ENCODE results near the gene CMSS1.

CMSS1 gene

GRCh38 chr3:99776516-99777209 is 41.0 kb upstream of the CMSS1 start:
- Histone ChIP-seq H3F3A (ENCODE audit: low read depth) (no peaks in the 10 kb centered on the region), H3K4me1 (ENCODE audit: insufficient read depth, low read length, poor library complexity, severe bottlenecking) (no peaks in the 10 kb centered on the region), H3K36me3 (ENCODE audit: insufficient read depth, low read length) (no peaks in the 10 kb centered on the region), H3K9me2 (replicated peaks; ENCODE audit: low read depth, low read length) (no peaks in the 10 kb centered on the region), H3K4me2 (ENCODE audit: low read depth, low read length, poor library complexity, severe bottlenecking) (peak overlapping the region; percentile 33), H4K20me1 (ENCODE audit: insufficient read depth, low read length, poor library complexity, severe bottlenecking) (no peaks in the 10 kb centered on the region), H3K4me3 (ENCODE audit: low read length, poor library complexity, severe bottlenecking) (no peak overlapping the region), H3K27me3 (ENCODE audit: insufficient read depth, low read length, poor library complexity, severe bottlenecking) (no peaks in the 10 kb centered on the region), H3K79me2 (ENCODE audit: insufficient read depth, low read length) (no peaks in the 10 kb centered on the region), H2AFZ (ENCODE audit: low read length) (0 out of 2 replicates have a peak overlapping the region, but pooled peaks have one; percentile 33), H3K9ac (ENCODE audit: low read depth, low read length, poor library complexity, severe bottlenecking) (no peak overlapping the region), H3K9me3 (ENCODE audit: insufficient read depth, low read depth, low read length) (no peaks in the 10 kb centered on the region)
- TF ChIP-seq EZH2phosphoT487 (IDR thresholded peaks at IDR 0.05; ENCODE audit: borderline replicate concordance) (no peak), CTCF (conservative IDR thresholded peaks at IDR 0.05; ENCODE audit: low read length) (no peak)

- Histone ChIP-seq H3K9ac (ENCODE audit: low read depth, low read length, poor library complexity, severe bottlenecking) (no peak overlapping the region), H3K79me2 (ENCODE audit: insufficient read depth, low read length) (no peaks in the 10 kb centered on the region), H3K4me1 (ENCODE audit: insufficient read depth, low read length, poor library complexity, severe bottlenecking) (no peaks in the 10 kb centered on the region), H3K4me2 (ENCODE audit: low read depth, low read length, poor library complexity, severe bottlenecking) (no peak overlapping the region), H2AFZ (ENCODE audit: low read length) (no peak overlapping the region), H3K4me3 (ENCODE audit: low read length, poor library complexity, severe bottlenecking) (no peak overlapping the region), H3K36me3 (ENCODE audit: insufficient read depth, low read length) (no peaks in the 10 kb centered on the region), H3F3A (ENCODE audit: low read depth) (no peaks in the 10 kb centered on the region), H3K9me2 (replicated peaks; ENCODE audit: low read depth, low read length) (no peaks in the 10 kb centered on the region), H3K9me3 (ENCODE audit: insufficient read depth, low read depth, low read length) (no peaks in the 10 kb centered on the region), H4K20me1 (ENCODE audit: insufficient read depth, low read length, poor library complexity, severe bottlenecking) (no peaks in the 10 kb centered on the region), H3K27me3 (ENCODE audit: insufficient read depth, low read length, poor library complexity, severe bottlenecking) (no peaks in the 10 kb centered on the region)
- TF ChIP-seq CTCF (conservative IDR thresholded peaks at IDR 0.05; ENCODE audit: low read length) (no peak), EZH2phosphoT487 (IDR thresholded peaks at IDR 0.05; ENCODE audit: borderline replicate concordance) (no peak)
Observed at GRCh38 chr3:99777210-99777549, 40.5 kb upstream of the CMSS1 start.

- Histone ChIP-seq H3K9me2 (replicated peaks; ENCODE audit: low read depth, low read length) (no peaks in the 10 kb centered on the region), H3K4me1 (ENCODE audit: insufficient read depth, low read length, poor library complexity, severe bottlenecking) (no peaks in the 10 kb centered on the region), H3K9me3 (ENCODE audit: insufficient read depth, low read depth, low read length) (no peaks in the 10 kb centered on the region), H4K20me1 (ENCODE audit: insufficient read depth, low read length, poor library complexity, severe bottlenecking) (no peaks in the 10 kb centered on the region), H3F3A (ENCODE audit: low read depth) (no peaks in the 10 kb centered on the region), H3K27me3 (ENCODE audit: insufficient read depth, low read length, poor library complexity, severe bottlenecking) (no peaks in the 10 kb centered on the region), H3K9ac (ENCODE audit: low read depth, low read length, poor library complexity, severe bottlenecking) (no peak overlapping the region), H3K4me2 (ENCODE audit: low read depth, low read length, poor library complexity, severe bottlenecking) (no peak overlapping the region), H3K36me3 (ENCODE audit: insufficient read depth, low read length) (no peaks in the 10 kb centered on the region), H3K4me3 (ENCODE audit: low read length, poor library complexity, severe bottlenecking) (no peak overlapping the region), H3K79me2 (ENCODE audit: insufficient read depth, low read length) (no peaks in the 10 kb centered on the region), H2AFZ (ENCODE audit: low read length) (no peak overlapping the region)
- TF ChIP-seq CTCF (conservative IDR thresholded peaks at IDR 0.05; ENCODE audit: low read length) (no peak), EZH2phosphoT487 (IDR thresholded peaks at IDR 0.05; ENCODE audit: borderline replicate concordance) (no peak)
Observed at GRCh38 chr3:99777708-99778107, 40.0 kb upstream of the CMSS1 start.

Measured in Loucy (cell line).